ENCODE measurements around the gene LRRC27. TPM values are rescaled to one million over a fixed set of nuclear protein-coding genes. Genes with fewer than 3 reads are reported as not detected.
"Not testable (repeated sequence)": the region's sequence is repeated elsewhere in the genome, so short reads cannot be mapped to it uniquely, and the experiment has no call there.

The LRRC27 gene
- total RNA-seq, 2 donors from 2014 or later: 6.5 to 8.5 TPM

DNA sequence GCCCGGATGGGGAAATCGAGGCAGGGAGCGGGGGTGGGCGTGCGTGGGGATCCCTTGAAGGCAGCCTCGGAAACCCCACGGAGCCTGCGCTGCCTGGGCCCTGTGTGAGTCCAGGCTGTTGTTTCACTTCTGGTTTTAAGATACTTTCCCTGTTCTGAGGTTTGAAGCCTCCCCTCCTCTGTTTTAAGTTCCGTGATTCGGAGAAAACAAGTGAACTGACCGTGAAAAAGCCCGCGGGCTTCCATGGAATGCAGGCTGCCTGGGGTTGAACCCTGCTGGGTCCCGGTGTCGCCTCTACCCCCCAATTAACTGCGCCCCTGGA is 401 bp downstream of the LRRC27 start:
- ATAC-seq (peak; percentile 31 to 37), DNase-seq (ENCODE audit: low spot score) (no peak)
- H3K27me3 Mint-ChIP-seq: no peaks in the 10 kb centered on the region
- peaks cover 8% of the 10 kb centered on the region for H3K36me3 Mint-ChIP-seq
- peak overlapping the region; percentile 84 to 88 for H3K27ac Mint-ChIP-seq
- H3K4me1 Mint-ChIP-seq (ENCODE audit: low read depth in 2 of 2): peaks cover 56 to 75% of the 10 kb centered on the region in 2 donors
- H3K4me3 Mint-ChIP-seq: peak overlapping the region; percentile 97
- no peaks in the 10 kb centered on the region for H3K9me3 Mint-ChIP-seq

DNA sequence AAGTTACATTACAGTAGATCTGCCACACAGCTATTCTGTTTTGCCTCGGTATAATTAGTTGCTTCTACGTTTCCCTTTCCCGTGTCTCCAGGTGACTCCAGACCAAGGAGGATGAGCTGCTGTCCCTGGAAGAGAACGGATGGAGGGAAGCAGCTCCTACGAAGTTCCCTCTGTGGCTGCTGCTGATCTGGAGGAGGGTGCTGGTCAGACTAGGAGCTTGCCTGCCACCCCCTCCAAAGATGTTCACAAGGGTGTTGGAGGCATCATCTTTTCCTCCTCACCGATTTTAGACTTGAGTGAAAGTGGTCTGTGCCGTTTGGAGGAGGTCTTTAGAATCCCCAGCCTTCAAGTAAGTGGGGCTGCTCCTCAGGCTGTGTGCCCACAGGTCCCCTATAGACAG is 1.4 kb downstream of the LRRC27 start:
- no peak for ATAC-seq
- H3K27ac Mint-ChIP-seq: peak overlapping the region; percentile 84 to 88
- H3K4me1 Mint-ChIP-seq (ENCODE audit: low read depth in 2 of 2): peaks cover 55 to 69% of the 10 kb centered on the region in 2 donors
- no peaks in the 10 kb centered on the region for H3K27me3 Mint-ChIP-seq
- H3K9me3 Mint-ChIP-seq: no peaks in the 10 kb centered on the region
- H3K4me3 Mint-ChIP-seq: peak overlapping the region; percentile 97
- DNase-seq (ENCODE audit: low spot score): no peak
- peaks cover 8% of the 10 kb centered on the region for H3K36me3 Mint-ChIP-seq

DNA sequence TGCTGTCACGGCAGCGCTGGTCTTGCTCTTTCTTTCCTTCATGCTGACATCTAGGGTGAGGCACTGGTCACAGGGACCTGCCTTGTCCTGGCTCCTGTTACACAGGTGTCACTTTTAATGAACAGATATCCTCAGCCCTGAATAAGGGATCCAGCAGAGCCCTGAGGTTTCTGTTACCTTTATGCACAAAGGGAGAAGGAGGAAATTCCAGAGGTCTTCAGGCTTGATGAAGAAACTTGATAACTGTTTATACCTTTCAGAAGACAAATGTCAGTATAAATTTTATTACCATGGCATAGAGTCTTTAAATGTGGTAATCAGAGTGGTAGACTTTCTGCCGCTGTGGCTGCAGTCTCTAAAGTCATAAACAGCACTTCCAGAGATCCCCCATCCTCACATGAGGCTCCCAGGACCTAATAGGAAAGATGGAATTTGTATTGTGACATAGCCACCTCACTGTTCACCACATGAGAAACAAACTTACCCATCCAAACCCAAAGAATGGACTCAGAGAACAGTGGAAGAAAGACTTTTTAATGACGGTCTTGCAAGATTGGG is 2.7 kb downstream of the LRRC27 start:
- peak overlapping the region in 1 of 2 donors; percentile 94 for H3K27ac Mint-ChIP-seq
- peaks cover 7% of the 10 kb centered on the region for H3K36me3 Mint-ChIP-seq
- H3K4me1 Mint-ChIP-seq (ENCODE audit: low read depth in 2 of 2): peaks cover 45 to 57% of the 10 kb centered on the region in 2 donors
- no peak overlapping the region for H3K4me3 Mint-ChIP-seq
- ATAC-seq (no peak), DNase-seq (ENCODE audit: low spot score) (no peak)
- H3K9me3 Mint-ChIP-seq: no peaks in the 10 kb centered on the region
- H3K27me3 Mint-ChIP-seq: no peaks in the 10 kb centered on the region

DNA sequence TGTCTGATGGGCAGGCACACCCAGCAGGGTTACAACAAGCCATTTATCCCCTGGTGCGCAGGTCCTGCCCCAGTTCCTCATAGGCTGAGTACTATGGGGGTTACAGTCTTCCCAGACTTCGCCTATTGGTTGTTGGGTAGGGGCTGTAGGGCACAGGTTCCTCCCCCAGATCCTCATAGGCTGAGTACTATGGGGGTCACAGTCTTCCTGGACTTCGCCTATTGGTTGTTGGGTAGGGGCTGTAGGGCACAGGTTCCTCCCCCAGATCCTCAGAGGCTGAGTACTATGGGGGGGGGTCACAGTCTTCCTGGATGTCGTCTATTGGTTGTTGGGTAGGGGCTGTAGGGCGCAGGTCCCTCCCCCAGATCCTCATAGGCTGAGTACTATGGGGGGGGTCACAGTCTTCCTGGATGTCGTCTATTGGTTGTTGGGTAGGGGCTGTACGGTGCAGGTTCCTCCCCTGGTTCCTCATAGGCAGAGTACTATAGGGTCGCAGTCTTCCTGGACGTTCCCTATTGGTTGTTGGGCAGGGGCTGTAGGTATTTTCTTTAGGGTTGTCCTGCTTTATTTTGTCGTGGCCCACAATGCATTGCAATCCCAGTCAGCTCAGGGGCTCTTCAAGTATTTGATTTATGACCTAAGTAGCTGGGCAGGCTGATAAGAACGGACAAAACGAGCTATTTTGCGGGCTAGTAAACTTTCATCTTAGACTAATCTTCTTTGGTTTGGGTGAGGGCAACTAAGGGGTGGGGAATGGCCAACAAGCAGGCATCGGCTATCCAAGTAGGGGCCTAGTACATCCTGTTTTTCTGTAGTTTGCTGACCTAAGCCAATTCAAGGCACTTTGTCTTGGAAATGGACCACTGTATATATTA is 3.4 kb downstream of the LRRC27 start:
- H3K9me3 Mint-ChIP-seq: no peaks in the 10 kb centered on the region
- H3K27me3 Mint-ChIP-seq: no peaks in the 10 kb centered on the region
- H3K27ac Mint-ChIP-seq: peak overlapping the region; percentile 85 to 94
- peak overlapping the region; percentile 92 for H3K4me3 Mint-ChIP-seq
- ATAC-seq: peak; percentile 67 to 76
- H3K36me3 Mint-ChIP-seq: peaks cover under 1% of the 10 kb centered on the region
- peaks cover 37 to 50% of the 10 kb centered on the region in 2 donors for H3K4me1 Mint-ChIP-seq (ENCODE audit: low read depth in 2 of 2)
- DNase-seq (ENCODE audit: low spot score): peak; percentile 82

DNA sequence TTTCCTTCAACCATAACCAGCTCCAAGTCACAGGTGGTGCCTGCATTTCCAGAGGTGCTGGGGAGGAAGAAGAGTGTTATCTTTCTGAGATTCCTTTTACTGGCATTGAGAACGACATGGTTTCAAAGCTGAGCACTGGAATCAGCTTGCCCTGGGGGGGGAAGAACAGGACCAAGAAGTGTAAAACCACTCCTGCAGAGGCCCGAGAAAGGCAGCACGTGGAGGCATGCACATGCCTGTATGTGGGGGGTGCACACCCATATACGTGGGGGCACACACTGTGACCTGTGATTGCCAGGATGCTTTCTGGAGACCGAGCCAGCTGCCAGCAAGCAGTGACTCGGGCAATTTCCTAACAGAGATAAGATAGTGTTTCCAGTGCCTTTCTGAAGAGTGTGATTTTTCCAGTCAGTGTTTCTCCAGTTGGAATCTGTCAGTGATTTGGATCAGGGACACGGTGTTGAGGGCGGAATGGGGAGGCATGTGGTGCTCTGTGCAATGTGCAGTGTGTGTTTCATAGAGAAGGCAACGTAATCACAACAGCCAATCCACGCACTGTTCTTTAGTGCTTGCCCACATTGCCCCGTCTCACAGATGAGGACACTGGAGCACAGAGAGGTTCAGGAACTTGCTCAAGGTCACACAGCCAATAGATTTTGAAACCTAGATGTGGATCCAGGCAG is 4.2 kb downstream of the LRRC27 start:
- peak overlapping the region; percentile 85 to 94 for H3K27ac Mint-ChIP-seq
- no peaks in the 10 kb centered on the region for H3K27me3 Mint-ChIP-seq
- ATAC-seq (no peak), DNase-seq (ENCODE audit: low spot score) (no peak)
- H3K9me3 Mint-ChIP-seq: no peaks in the 10 kb centered on the region
- no peaks in the 10 kb centered on the region for H3K36me3 Mint-ChIP-seq
- H3K4me1 Mint-ChIP-seq (ENCODE audit: low read depth in 2 of 2): peaks cover 36 to 47% of the 10 kb centered on the region in 2 donors
- peak overlapping the region; percentile 92 for H3K4me3 Mint-ChIP-seq

DNA sequence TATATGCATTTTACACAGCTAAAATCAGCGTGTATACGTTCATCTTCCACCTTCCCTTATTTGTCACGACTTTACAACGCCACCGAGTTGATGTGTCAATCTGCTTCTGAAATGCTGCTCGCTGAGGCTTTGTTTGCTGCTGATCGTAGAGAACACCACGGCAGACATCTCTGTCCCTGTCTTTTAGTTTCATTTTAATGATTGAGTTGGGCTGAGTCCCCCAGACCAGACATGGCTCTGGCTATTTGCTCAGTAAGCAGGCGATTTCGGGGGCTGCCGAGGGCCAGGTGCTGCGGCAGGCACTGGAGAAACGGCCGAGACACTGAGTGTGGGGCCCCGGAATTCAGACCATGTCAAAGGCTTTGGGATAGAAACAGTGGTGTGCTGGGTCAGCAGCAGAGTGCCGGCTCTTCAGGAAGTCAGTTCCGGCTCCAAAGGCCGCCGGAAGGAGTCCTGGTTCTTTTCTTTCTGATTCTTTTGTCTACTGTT is 5.0 kb downstream of the LRRC27 start:
- Mint-ChIP-seq H3K27ac (peak overlapping the region; percentile 85 to 94), H3K9me3 (no peaks in the 10 kb centered on the region), H3K27me3 (no peaks in the 10 kb centered on the region), H3K4me1 (ENCODE audit: low read depth in 2 of 2) (peaks cover 29 to 40% of the 10 kb centered on the region in 2 donors), H3K4me3 (peak overlapping the region; percentile 92), H3K36me3 (no peaks in the 10 kb centered on the region)
- ATAC-seq: no peak
- no peak for DNase-seq (ENCODE audit: low spot score)

DNA sequence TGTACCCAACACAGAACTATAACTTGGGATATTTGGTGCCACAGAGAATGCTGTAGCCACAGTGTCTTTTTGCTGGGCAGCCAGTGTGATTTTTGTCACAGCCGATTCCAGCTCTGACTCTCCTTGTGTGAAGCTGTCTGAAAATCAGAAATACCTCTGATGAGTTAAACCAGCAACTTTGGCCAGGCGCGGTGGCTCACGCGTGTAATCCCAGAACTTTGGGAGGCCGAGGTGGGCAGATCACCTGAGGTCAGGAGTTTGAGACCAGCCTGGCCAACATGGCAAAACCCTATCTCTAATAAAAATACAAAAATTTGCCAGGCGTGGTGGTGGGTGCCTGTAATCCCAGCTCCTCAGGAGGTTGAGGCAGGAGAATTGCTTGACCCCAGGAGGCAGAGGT is 5.9 kb downstream of the LRRC27 start:
- peak overlapping the region; percentile 92 for H3K4me3 Mint-ChIP-seq
- peaks cover 23 to 31% of the 10 kb centered on the region in 2 donors for H3K4me1 Mint-ChIP-seq (ENCODE audit: low read depth in 2 of 2)
- ATAC-seq; DNase-seq (ENCODE audit: low spot score); H3K9me3 Mint-ChIP-seq; H3K36me3 Mint-ChIP-seq; H3K27me3 Mint-ChIP-seq: not testable (repeated sequence)
- H3K27ac Mint-ChIP-seq: peak overlapping the region; percentile 85 to 94

DNA sequence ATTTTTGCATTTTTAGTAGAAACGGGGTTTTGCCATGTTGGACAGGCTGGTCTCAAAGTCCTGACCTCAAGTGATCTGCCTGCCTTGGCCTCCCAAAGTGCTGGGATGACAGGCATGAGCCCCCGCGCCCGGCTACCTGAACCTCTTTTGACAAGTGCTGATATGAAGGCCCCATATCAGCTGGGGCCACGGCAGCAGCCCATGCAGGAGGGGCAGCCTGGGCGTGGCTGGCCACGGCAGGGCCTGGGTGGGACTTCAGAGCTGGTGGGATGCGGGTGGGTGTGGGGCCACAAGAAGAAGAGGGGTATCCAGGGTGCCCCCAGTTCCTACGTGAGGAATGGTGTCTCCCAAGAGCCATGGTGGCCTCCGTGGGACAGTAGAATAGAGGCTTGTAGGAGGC is 6.9 kb downstream of the LRRC27 start:
- Mint-ChIP-seq H3K27ac (no peak overlapping the region), H3K36me3 (no peaks in the 10 kb centered on the region), H3K4me1 (ENCODE audit: low read depth in 2 of 2) (peaks cover 23 to 24% of the 10 kb centered on the region in 2 donors), H3K27me3 (no peaks in the 10 kb centered on the region), H3K9me3 (no peaks in the 10 kb centered on the region), H3K4me3 (no peak overlapping the region)
- DNase-seq (ENCODE audit: low spot score) (no peak), ATAC-seq (no peak)

DNA sequence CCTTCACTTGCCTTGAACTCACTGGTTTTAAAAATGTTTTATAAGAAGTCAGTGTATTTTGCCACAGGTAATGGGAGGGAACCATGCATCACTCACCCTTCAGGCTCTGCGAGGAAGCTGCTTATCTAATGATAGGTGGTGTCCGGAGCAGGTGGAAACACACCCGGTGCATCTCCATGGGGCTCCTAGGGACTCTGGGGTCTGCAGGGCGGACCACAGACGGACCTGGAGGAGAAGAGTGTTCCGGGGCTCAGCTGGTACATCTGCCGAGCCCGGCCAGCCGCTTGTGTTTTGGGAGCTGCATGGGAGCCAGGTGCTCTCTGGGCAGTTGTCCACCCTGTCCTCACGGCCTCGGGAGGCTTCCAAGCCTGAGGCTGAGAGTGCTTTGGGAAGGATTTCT is 7.3 kb downstream of the LRRC27 start:
- Mint-ChIP-seq H3K27me3 (no peaks in the 10 kb centered on the region), H3K9me3 (no peaks in the 10 kb centered on the region), H3K4me3 (no peak overlapping the region), H3K4me1 (ENCODE audit: low read depth in 2 of 2) (peaks cover 23 to 24% of the 10 kb centered on the region in 2 donors), H3K27ac (peak overlapping the region in 1 of 2 donors; percentile 29), H3K36me3 (no peaks in the 10 kb centered on the region)
- DNase-seq (ENCODE audit: low spot score) (no peak), ATAC-seq (no peak)

DNA sequence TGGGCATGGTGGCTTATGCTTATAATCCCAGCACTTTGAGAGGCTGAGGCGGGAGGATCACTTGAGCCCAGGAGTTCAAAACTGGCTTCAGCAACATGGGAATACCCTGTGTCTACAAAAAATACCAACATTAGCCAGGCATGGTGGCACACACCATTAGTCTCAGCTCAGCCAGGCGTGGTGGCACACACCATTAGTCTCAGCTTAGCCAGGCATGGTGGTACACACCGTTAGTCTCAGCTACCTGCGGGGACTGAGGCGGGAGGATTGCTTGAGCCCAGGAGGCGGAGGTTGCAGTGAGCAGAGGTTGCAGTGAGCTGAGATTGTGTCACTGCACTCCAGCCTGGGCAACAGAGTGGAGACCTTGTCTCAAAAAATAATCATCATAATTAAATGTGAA is 9.0 kb downstream of the LRRC27 start:
- H3K27me3 Mint-ChIP-seq: no peaks in the 10 kb centered on the region
- H3K4me1 Mint-ChIP-seq (ENCODE audit: low read depth in 2 of 2): peaks cover 16 to 17% of the 10 kb centered on the region in 2 donors
- no peak overlapping the region for H3K4me3 Mint-ChIP-seq
- ATAC-seq: no peak
- H3K9me3 Mint-ChIP-seq: no peaks in the 10 kb centered on the region
- DNase-seq (ENCODE audit: low spot score): no peak
- H3K27ac Mint-ChIP-seq: peak overlapping the region in 1 of 2 donors; percentile 13
- no peaks in the 10 kb centered on the region for H3K36me3 Mint-ChIP-seq

DNA sequence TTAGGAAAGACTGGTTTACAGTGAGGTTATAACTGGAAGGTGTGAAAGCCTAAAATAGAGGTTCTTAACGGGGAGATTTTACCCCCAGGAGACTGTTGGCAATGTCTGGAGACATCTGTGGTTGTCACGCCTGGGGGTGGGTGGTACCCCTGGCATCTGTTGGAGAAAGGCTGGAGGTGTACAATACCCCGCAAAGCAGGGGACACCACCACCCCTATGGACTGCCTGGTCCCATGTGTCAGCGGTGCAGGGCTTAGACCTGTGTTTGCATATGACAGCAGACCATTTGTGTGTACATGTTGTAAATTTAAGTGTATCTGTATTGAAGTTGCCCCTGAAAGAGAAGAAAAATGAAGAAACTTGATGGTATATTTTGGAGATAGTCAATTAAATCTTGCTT is 9.8 kb downstream of the LRRC27 start:
- Mint-ChIP-seq H3K27ac (peak overlapping the region in 1 of 2 donors; percentile 13), H3K4me1 (ENCODE audit: low read depth in 2 of 2) (peaks cover 10 to 12% of the 10 kb centered on the region in 2 donors), H3K27me3 (no peaks in the 10 kb centered on the region), H3K9me3 (no peaks in the 10 kb centered on the region), H3K4me3 (no peak overlapping the region), H3K36me3 (no peaks in the 10 kb centered on the region)
- DNase-seq (ENCODE audit: low spot score) (no peak), ATAC-seq (no peak)

DNA sequence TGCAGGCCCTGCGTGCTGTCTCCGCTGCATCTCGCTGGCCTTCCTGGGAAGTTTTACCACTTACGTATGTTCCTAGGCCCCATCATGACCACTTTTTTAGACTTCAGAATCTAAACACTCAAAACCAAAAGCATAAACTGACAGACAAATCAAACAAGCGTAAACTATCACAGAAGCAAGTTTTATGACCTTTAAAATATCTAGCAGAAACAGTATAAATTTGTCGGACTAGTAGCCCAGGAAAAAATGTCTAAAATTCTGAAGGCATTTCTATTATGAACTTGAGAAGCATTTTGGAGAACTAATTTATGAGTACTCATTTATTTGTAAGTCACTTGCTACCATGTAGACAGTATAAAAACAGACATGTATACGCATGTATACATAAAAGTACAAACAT is 10.6 kb downstream of the LRRC27 start:
- no peak overlapping the region for H3K4me3 Mint-ChIP-seq
- no peak overlapping the region for H3K27ac Mint-ChIP-seq
- ATAC-seq (no peak), DNase-seq (ENCODE audit: low spot score) (no peak)
- no peaks in the 10 kb centered on the region for H3K27me3 Mint-ChIP-seq
- no peaks in the 10 kb centered on the region for H3K36me3 Mint-ChIP-seq
- H3K9me3 Mint-ChIP-seq: no peaks in the 10 kb centered on the region
- peaks cover 2 to 4% of the 10 kb centered on the region in 2 donors for H3K4me1 Mint-ChIP-seq (ENCODE audit: low read depth in 2 of 2)

DNA sequence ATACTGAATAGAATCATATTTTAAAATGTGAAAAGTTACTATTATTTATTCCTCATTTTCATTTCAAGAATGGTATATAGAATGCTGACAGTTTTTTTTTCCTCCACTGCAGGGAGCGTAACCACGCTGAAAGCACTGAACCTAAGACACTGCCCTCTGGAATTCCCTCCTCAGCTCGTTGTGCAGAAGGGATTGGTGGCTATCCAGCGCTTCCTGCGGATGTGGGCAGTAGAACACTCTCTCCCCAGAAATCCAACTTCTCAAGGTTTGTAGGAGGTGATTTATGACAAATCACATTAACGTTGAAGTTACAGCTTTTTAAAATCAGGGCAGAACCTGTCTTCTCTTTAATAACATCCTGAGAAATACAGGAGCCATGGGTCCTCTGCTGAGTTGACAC is 12.4 kb downstream of the LRRC27 start:
- no peak for ATAC-seq
- H3K36me3 Mint-ChIP-seq: no peaks in the 10 kb centered on the region
- H3K9me3 Mint-ChIP-seq: no peaks in the 10 kb centered on the region

DNA sequence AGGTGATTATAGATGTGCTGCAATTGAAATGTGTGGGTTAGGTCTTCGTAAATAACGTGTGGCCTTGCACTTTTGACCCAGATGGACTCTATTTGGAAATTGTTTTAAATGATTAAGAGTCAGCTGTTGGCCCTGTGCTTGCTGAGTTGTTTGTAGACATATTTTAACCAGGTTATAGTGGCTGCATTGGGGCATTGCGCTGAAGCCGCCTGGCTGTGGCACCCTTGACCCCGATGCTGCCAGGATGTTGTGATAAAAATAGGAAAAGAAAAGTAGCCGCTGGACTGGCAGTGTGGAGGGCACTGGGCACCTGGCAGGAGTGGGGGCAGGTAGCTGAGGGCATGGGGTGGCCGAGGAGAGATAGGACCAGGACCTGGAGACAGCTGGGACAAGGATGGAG is 13.4 kb downstream of the LRRC27 start:
- Mint-ChIP-seq H3K4me3 (no peak overlapping the region), H3K9me3 (no peaks in the 10 kb centered on the region), H3K27ac (no peak overlapping the region), H3K27me3 (no peaks in the 10 kb centered on the region), H3K36me3 (no peaks in the 10 kb centered on the region), H3K4me1 (ENCODE audit: low read depth in 2 of 2) (peaks cover 0 to 2% of the 10 kb centered on the region in 2 donors)
- ATAC-seq (no peak), DNase-seq (ENCODE audit: low spot score) (no peak)

More for the DNA sequence above, 12.4 kb downstream of the LRRC27 start:
- Mint-ChIP-seq H3K4me3 (no peak overlapping the region), H3K27me3 (no peaks in the 10 kb centered on the region), H3K27ac (no peak overlapping the region), H3K4me1 (ENCODE audit: low read depth in 2 of 2) (peaks cover 0 to 2% of the 10 kb centered on the region in 2 donors)
- no peak for DNase-seq (ENCODE audit: low spot score)

Data from natural killer cell treated with Interleukin-12 subunit alpha and Interleukin-12 subunit beta and Interleukin-15 and Interleukin-18, amount 100 ng/mL, for 72 hours (primary cell).